BE2C (cell line): ENCODE data around the gene SLC28A2. TPM values are rescaled to one million over a fixed set of nuclear protein-coding genes. Genes with fewer than 3 reads are reported as not detected.

ENCODE experiments used
- DNase-seq: peaks from one replicate; pipeline ENCODE4 v3.0.0-alpha.2; 2020
- H3K27me3 ChIP-seq: fragments of 250-450 bp; sonication (Bioruptor Pico); 2 replicates; pipeline ENCODE4 v1.5.1; 2020; ENCODE audit warnings: mild to moderate bottlenecking
- H3K36me3 ChIP-seq: fragments of 250-450 bp; sonication (Bioruptor Pico); 2 replicates; pipeline ENCODE4 v1.5.1; 2020; ENCODE audit warnings: mild to moderate bottlenecking
- H3K4me1 ChIP-seq: fragments of 250-450 bp; sonication (Bioruptor Pico); 2 replicates; pipeline ENCODE4 v1.5.1; 2020
- H3K4me3 ChIP-seq: 2 replicates; pipeline ENCODE4 v1.5.1; 2011; ENCODE audit warnings: low read depth, low read length
- H3K9me3 ChIP-seq: fragments of 250-450 bp; sonication (Bioruptor Pico); 2 replicates; pipeline ENCODE4 v1.5.1; 2020
- polyA plus RNA-seq: library from polyadenylated mRNA; unstranded; fragments of >200 nt; gene quantifications from one replicate; pipeline ENCODE4 v1.2.1, GENCODE V29; 2012; ENCODE audit warnings: low read depth, missing spikeins; ENCODE audit not compliant: insufficient read length, insufficient read depth
- TF ChIP-seq, protein P1 (sequence below): IDR thresholded peaks from 2 replicates; pipeline ENCODE4 v1.5.1; 2012; ENCODE audit warnings: mild to moderate bottlenecking, low read depth, low read length

The SLC28A2 gene, protein sequence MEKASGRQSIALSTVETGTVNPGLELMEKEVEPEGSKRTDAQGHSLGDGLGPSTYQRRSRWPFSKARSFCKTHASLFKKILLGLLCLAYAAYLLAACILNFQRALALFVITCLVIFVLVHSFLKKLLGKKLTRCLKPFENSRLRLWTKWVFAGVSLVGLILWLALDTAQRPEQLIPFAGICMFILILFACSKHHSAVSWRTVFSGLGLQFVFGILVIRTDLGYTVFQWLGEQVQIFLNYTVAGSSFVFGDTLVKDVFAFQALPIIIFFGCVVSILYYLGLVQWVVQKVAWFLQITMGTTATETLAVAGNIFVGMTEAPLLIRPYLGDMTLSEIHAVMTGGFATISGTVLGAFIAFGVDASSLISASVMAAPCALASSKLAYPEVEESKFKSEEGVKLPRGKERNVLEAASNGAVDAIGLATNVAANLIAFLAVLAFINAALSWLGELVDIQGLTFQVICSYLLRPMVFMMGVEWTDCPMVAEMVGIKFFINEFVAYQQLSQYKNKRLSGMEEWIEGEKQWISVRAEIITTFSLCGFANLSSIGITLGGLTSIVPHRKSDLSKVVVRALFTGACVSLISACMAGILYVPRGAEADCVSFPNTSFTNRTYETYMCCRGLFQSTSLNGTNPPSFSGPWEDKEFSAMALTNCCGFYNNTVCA
- not detected for polyA plus RNA-seq

GRCh38 chr15:45251888-45252287 is at the start of gene SLC28A2:
Gene SLC28A2, plus strand, starts transcription at chr15:45252234. Its CDS starts 982 bp downstream, at chr15:45253216.
- TF ChIP-seq, protein P1, sequence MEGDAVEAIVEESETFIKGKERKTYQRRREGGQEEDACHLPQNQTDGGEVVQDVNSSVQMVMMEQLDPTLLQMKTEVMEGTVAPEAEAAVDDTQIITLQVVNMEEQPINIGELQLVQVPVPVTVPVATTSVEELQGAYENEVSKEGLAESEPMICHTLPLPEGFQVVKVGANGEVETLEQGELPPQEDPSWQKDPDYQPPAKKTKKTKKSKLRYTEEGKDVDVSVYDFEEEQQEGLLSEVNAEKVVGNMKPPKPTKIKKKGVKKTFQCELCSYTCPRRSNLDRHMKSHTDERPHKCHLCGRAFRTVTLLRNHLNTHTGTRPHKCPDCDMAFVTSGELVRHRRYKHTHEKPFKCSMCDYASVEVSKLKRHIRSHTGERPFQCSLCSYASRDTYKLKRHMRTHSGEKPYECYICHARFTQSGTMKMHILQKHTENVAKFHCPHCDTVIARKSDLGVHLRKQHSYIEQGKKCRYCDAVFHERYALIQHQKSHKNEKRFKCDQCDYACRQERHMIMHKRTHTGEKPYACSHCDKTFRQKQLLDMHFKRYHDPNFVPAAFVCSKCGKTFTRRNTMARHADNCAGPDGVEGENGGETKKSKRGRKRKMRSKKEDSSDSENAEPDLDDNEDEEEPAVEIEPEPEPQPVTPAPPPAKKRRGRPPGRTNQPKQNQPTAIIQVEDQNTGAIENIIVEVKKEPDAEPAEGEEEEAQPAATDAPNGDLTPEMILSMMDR, result no peak
- Histone ChIP-seq H3K4me3 (no peak within 1 kb of the TSS), H3K9me3 (no peaks in the 10 kb centered on the region), H3K36me3 (no peaks in the 10 kb centered on the region), H3K27me3 (no peaks in the 10 kb centered on the region), H3K4me1 (no peaks in the 10 kb centered on the region)
- no peak for DNase-seq

GRCh38 chr15:45203182-45203581 is 48.9 kb upstream of the SLC28A2 start:
- H3K4me1 ChIP-seq, result no peaks in the 10 kb centered on the region
- H3K36me3 ChIP-seq, result no peaks in the 10 kb centered on the region
- DNase-seq, result no peak
- TF ChIP-seq, protein P1, result no peak
- no peak overlapping the region for H3K4me3 ChIP-seq
- no peaks in the 10 kb centered on the region for H3K9me3 ChIP-seq
- no peaks in the 10 kb centered on the region for H3K27me3 ChIP-seq

DNA sequence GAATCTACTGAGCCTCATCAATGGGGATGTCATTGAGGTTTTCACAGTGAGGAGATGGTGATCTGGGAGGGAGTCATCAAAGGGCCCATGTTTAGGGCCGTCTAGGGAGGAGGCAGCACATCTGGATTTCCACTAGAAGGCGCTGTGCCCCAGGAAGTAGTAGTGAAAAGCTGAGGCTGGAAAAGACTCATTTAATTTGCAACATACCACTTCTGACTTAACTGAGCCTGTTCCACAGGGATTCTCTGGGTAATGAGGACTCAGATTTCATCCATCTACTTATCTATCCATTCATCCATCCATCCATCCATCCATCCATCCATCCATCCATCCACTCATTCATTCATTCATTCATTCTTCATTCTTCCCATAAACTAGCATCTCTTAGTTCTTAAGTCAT is 46.8 kb upstream of the SLC28A2 start:
- Histone ChIP-seq H3K4me3 (no peak overlapping the region), H3K27me3 (no peaks in the 10 kb centered on the region), H3K4me1 (no peaks in the 10 kb centered on the region), H3K9me3 (no peaks in the 10 kb centered on the region), H3K36me3 (no peaks in the 10 kb centered on the region)
- TF ChIP-seq, protein P1, result peak; percentile 99
- peak; percentile 82 for DNase-seq

GRCh38 chr15:45212493-45212892 is 39.5 kb upstream of the SLC28A2 start:
- Histone ChIP-seq H3K9me3 (no peaks in the 10 kb centered on the region), H3K36me3 (no peaks in the 10 kb centered on the region), H3K4me3 (no peak overlapping the region), H3K4me1 (no peaks in the 10 kb centered on the region), H3K27me3 (no peaks in the 10 kb centered on the region)
- no peak for DNase-seq
- TF ChIP-seq, protein P1, result no peak

DNA sequence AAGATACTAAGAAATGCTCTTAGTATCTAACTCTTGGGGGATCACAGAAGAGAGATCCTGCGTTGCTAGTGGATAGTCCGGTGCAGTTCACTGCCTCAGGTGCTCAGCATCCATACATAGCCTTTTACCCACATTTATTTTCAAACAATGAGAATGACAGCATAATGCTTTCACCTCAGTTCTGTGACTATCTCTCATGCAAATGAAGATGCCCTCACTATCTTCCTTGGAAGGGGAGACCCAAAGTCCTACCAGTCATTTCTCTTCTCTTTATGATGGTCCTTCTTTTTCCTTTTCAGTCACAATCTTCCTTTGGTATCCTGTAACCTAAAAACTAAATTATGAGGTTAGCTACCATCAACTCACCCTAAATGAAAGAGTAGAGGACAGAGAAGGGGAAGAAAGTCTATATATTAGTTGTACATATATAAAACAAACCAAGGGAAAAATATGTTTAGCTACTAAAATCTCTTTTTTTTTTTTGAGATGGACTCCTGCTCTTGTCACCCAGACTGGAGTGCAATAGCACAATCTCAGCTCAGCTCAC is 30.9 kb upstream of the SLC28A2 start:
- H3K9me3 ChIP-seq, result no peaks in the 10 kb centered on the region
- H3K27me3 ChIP-seq, result peaks cover 7% of the 10 kb centered on the region
- no peaks in the 10 kb centered on the region for H3K36me3 ChIP-seq
- H3K4me1 ChIP-seq, result no peaks in the 10 kb centered on the region
- TF ChIP-seq, protein P1, result no peak
- no peak for DNase-seq
- no peak overlapping the region for H3K4me3 ChIP-seq

DNA sequence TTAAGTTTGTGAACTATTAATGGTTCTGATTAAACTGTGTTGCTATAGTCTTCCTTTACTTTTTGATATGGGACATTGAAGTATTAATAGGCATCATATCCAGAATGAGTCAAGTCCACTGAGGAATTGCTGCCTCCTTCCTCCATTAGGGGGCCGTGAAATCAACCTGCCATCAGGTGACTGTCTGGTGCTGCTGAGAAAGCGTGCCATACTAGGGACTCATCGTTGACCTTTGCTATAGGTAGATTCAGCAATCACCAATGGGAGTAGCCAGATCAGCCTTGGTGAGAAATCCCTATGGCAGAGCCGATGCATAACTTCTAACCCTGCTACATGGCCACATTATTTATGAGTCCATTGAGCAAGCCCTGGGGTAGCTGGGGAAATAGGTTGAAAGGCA is 30.1 kb upstream of the SLC28A2 start:
- Histone ChIP-seq H3K4me3 (no peak overlapping the region), H3K9me3 (no peaks in the 10 kb centered on the region), H3K36me3 (no peaks in the 10 kb centered on the region), H3K27me3 (peaks cover 7% of the 10 kb centered on the region), H3K4me1 (no peaks in the 10 kb centered on the region)
- TF ChIP-seq, protein P1, result peak; percentile 13; the same call in 1 of the 2 replicates
- DNase-seq, result no peak
